HG03175 (cell line): ENCODE data around the gene RAB8B.
"Not testable (repeated sequence)": the region's sequence is repeated elsewhere in the genome, so short reads cannot be mapped to it uniquely, and the experiment has no call there.

ENCODE experiments used
- ATAC-seq: cut with Tn5 transposase; IDR thresholded peaks from one replicate; pipeline ENCODE4 v1.9.1; 2021; ENCODE audit warnings: mild to moderate bottlenecking, moderate library complexity; ENCODE audit not compliant: unreplicated experiment

The RAB8B gene

GRCh38 chr15:63233667-63234423 lies 44.4 kb downstream of the RAB8B start:
- ATAC-seq, result no peak

- ATAC-seq, result no peak
These were observed 45.1 kb downstream of the RAB8B start for GRCh38 chr15:63234451-63234870.

- no peak for ATAC-seq
These were observed 46.9 kb downstream of the RAB8B start for GRCh38 chr15:63236272-63236671.

- ATAC-seq, result not testable (repeated sequence)
These were observed 47.7 kb downstream of the RAB8B start for GRCh38 chr15:63237086-63237485.

- ATAC-seq, result no peak
These were observed 48.8 kb downstream of the RAB8B start for GRCh38 chr15:63238171-63238570.

GRCh38 chr15:63238796-63239195 lies 49.4 kb downstream of the RAB8B start:
- ATAC-seq, result peak; percentile 88

GRCh38 chr15:63240109-63240508 lies 50.7 kb downstream of the RAB8B start:
- ATAC-seq, result no peak

- no peak for ATAC-seq
These were observed 51.9 kb downstream of the RAB8B start for GRCh38 chr15:63241316-63241715.

GRCh38 chr15:63243101-63243500 lies 53.7 kb downstream of the RAB8B start:
- ATAC-seq, result no peak

- ATAC-seq, result no peak
These were observed 54.4 kb downstream of the RAB8B start for GRCh38 chr15:63243776-63244175.

- no peak for ATAC-seq
These were observed 55.0 kb downstream of the RAB8B start for GRCh38 chr15:63244399-63244798.

- ATAC-seq, result no peak
These were observed 55.7 kb downstream of the RAB8B start for GRCh38 chr15:63244976-63245645.

- no peak for ATAC-seq
These were observed 57.5 kb downstream of the RAB8B start for GRCh38 chr15:63246691-63247469.

GRCh38 chr15:63250312-63250965 lies 61.0 kb downstream of the RAB8B start:
- no peak for ATAC-seq

- ATAC-seq, result no peak
These were observed 62.3 kb downstream of the RAB8B start for GRCh38 chr15:63251701-63252100.

GRCh38 chr15:63252292-63252691 lies 62.9 kb downstream of the RAB8B start:
- no peak for ATAC-seq

- ATAC-seq, result no peak
These were observed 65.6 kb downstream of the RAB8B start for GRCh38 chr15:63254991-63255390.

- no peak for ATAC-seq
These were observed 66.1 kb downstream of the RAB8B start for GRCh38 chr15:63255489-63255990.

- no peak for ATAC-seq
These were observed 67.2 kb downstream of the RAB8B start for GRCh38 chr15:63256433-63257274.

- no peak for ATAC-seq
These were observed 69.3 kb downstream of the RAB8B start for GRCh38 chr15:63258658-63259057.
